GM04503 (cell line): ENCODE data around the gene ECHS1.
"Not testable (repeated sequence)": the region's sequence is repeated elsewhere in the genome, so short reads cannot be mapped to it uniquely, and the experiment has no call there.

ENCODE experiments used
- DNase-seq: peaks from one replicate; pipeline ENCODE4 v3.0.0-alpha.2; 2012; ENCODE audit warnings: low read depth

ECHS1 gene

GRCh38 chr10:133373174-133374090, at the start of gene ECHS1:
Gene ECHS1 (minus strand): TSS chr10:133373354. CDS start chr10:133373333, 21 bp downstream.
- DNase-seq, result peak; percentile 45

GRCh38 chr10:133422223-133422806, 49.2 kb upstream of the ECHS1 start:
- DNase-seq, result no peak

GRCh38 chr10:133421336-133422222, 48.4 kb upstream of the ECHS1 start:
- DNase-seq, result no peak

- no peak for DNase-seq
Observed at GRCh38 chr10:133420579-133420978, 47.4 kb upstream of the ECHS1 start.

GRCh38 chr10:133420028-133420427, 46.9 kb upstream of the ECHS1 start:
- no peak for DNase-seq

GRCh38 chr10:133419211-133419950, 46.2 kb upstream of the ECHS1 start:
- no peak for DNase-seq

GRCh38 chr10:133418289-133418993, 45.3 kb upstream of the ECHS1 start:
- DNase-seq, result no peak

- DNase-seq, result no peak
Observed at GRCh38 chr10:133415752-133416151, 42.6 kb upstream of the ECHS1 start.

GRCh38 chr10:133414401-133414800, 41.2 kb upstream of the ECHS1 start:
- not testable (repeated sequence) for DNase-seq

- no peak for DNase-seq
Observed at GRCh38 chr10:133412381-133412711, 39.2 kb upstream of the ECHS1 start.

- no peak for DNase-seq
Observed at GRCh38 chr10:133411523-133412380, 38.6 kb upstream of the ECHS1 start.

- peak; percentile 16 for DNase-seq
Observed at GRCh38 chr10:133405844-133406527, 32.8 kb upstream of the ECHS1 start.

GRCh38 chr10:133405272-133405671, 32.1 kb upstream of the ECHS1 start:
- no peak for DNase-seq

- no peak for DNase-seq
Observed at GRCh38 chr10:133403784-133404183, 30.6 kb upstream of the ECHS1 start.

GRCh38 chr10:133403359-133403758, 30.2 kb upstream of the ECHS1 start:
- DNase-seq, result no peak

- DNase-seq, result no peak
Observed at GRCh38 chr10:133401981-133402725, 29.0 kb upstream of the ECHS1 start.

- no peak for DNase-seq
Observed at GRCh38 chr10:133401500-133401899, 28.3 kb upstream of the ECHS1 start.

GRCh38 chr10:133400624-133401424, 27.7 kb upstream of the ECHS1 start:
- no peak for DNase-seq
